Stimulated activated CD8-positive, alpha-beta memory T cell treated with anti-CD3 and anti-CD28 coated beads, Interleukin-7, amount 100 ng/mL, for 4 hours (primary cell): ENCODE measurements around the gene TMEM100.
"Not testable (repeated sequence)": the region's sequence is repeated elsewhere in the genome, so short reads cannot be mapped to it uniquely, and the experiment has no call there.

Experiments
- DNase-seq, 2 donors: peaks; one replicate each; pipeline ENCODE4 v3.0.0-alpha.2; 2020; ENCODE audit warnings: low read depth in 2 of 2

Gene TMEM100

DNA sequence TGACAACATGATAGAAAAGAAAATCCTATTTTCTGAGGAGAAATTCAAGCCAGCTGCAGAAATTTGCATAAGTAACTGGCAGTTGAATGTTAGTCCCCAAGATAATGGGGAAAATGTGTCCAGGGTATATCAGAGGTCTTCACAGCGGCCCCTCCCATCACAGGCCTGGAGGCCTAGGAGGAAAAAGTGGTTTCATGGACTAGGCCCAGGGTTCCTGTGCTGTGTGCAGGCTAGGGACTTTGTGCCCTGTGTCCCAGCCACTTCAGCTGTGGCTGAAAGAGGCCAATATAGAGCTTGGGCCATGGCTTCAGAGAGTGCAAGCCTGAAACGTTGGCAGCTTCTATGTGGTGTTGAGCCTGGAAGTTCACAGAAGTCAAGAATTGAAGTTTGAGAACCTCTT is 35.6 kb downstream of the TMEM100 start:
- DNase-seq: no peak

DNA sequence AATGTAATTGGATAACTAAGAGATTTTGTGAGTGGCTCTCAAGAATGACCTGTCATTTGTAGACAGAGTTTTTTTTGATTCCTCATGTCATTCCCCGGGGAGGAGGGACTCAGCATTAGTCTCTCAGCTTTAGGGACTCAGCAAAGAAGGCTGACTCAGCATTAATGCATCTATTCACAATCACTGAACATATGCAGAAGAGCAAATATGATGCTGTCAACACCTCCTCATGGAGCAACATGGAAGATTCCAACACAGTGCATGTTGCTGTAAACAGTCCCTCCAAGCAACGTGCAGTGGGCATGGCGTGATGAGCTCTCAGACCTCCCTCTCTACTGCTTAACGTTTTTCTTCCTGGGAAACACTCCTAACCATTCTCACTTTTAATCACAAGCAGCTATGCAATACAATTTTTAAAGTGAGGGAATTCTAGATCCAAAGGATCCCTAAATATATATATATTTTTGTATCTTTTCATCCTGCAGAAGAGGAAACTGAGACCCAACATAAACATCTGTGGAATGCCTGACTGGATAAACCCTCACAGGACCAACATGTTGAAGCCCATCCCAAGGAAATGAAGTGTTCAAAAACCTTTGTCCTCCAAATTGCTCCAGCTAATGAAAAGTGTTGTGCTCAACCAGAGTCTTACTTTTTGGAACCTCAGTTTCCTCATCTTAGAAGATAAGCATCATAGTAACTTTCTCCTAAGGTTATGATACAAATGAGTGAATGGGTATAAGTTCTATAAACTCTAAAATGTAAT is 38.9 kb downstream of the TMEM100 start:
- no peak for DNase-seq

DNA sequence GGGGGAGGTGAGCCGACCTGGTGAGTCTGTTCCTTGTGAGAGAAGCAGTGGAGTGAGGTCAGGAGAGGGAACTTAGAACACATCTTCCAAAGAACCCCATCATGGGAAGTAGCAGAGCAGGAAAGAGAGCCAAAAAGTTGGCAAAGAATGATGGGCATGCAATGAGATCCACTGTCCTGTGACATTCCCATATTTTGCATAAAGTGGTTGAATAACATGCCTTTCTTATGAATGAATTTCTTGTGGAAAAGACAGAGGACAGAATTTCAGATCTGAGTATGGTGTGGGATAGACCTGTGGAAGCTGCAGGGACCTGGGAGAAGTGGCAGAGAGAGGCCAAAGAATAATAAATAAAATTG is 41.3 kb downstream of the TMEM100 start:
- no peak for DNase-seq

DNA sequence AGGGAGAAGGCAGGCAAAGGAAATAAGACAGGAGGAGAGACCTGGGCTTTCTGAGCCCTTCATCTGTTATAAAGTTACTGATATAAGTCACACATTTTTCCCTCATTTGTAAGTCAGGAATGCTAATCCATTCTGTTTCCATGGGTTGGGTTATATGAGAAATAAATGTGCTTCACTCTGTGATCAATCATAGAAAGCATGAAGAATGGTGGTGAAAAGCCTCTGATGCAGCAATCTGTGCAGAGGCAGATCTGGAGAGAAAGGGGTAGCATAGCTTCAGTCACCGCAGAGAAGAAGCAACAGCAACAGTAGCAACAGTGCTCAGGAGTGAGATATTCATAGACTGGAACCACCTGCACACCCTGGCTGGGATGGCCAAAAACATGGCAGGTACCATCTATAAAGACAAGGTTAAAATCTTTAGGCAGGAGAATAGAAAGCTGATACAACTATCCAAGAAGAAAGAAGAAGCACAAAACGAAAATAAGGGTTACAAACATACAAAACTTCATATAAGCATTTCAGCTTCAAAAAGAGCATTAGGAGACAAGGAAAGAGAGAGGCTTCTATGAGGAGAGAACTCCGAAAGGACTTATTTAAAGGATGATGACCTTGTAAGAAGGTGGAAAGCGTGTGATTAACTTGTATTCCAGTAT is 41.9 kb downstream of the TMEM100 start:
- no peak for DNase-seq

DNA sequence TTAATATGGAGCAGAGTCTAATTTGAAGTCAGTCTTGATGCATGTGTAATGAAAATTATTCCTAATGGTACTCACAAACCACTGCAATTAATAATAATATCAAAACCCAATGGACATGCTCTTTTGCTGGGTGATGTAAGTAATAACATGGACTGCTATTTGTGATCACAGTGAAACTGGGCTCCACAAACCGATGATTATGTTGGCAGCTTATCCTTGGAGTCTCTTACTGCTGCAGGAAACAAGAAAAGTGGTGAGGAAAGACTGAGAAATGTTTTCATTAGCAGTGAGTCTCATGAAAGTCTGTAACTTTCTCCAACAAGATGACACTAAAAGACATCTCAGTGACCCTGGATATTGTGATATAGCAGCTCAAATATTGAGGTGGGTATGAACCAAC is 45.2 kb downstream of the TMEM100 start:
- no peak for DNase-seq

DNA sequence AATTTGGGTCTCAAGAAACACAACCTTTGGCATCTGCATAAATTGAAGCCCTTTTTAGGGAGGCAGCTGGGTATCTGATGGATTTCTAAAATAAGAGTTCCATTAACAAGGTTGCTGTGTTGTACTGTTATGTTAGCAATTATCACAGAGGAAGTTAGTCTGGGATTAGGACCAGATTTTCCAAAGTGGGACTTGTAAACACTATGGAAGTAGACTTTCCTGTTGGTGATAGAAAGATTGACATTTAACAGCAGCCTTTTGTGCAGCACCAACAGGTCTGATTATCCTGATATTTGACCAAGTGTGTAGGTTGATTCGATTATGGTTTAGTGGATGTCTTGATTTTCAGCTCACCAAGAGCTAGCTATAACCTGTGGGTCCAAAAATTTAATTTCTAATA is 46.4 kb downstream of the TMEM100 start:
- DNase-seq: no peak

DNA sequence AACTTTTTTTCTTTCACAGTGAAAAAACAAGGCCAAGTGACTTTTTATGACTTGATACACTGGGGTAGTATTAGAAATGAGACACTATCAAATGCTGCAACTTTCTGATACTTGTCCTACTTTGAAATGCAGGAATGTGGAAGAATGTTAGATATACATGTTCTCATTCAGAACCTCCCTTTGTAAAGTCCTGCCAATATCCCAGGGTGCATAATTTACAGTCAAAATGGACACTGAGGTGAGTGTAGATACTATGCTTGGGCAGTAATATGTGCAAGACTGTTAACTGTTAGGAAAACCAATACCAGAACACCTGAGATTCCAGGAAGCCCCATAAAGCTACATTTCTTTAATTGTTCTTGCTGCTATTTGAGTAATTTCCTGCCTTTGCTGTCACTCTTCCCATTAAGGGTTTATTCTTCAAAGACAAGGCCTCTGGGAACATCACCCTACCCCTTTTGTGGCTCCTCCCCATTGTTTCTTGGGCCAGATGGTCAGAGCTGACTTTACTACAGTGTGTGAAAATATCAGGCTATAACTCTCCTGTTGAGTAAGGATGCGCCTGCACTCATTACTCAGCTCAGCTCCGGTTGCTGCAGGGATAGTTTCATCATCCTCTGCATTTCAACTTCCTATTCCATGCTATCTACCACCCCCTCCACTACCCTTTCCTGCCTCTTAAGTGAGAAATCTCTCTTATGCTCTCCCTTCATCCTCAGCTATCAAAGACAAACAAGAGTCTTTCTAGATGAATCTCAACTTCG is 48.7 kb downstream of the TMEM100 start:
- DNase-seq: no peak

DNA sequence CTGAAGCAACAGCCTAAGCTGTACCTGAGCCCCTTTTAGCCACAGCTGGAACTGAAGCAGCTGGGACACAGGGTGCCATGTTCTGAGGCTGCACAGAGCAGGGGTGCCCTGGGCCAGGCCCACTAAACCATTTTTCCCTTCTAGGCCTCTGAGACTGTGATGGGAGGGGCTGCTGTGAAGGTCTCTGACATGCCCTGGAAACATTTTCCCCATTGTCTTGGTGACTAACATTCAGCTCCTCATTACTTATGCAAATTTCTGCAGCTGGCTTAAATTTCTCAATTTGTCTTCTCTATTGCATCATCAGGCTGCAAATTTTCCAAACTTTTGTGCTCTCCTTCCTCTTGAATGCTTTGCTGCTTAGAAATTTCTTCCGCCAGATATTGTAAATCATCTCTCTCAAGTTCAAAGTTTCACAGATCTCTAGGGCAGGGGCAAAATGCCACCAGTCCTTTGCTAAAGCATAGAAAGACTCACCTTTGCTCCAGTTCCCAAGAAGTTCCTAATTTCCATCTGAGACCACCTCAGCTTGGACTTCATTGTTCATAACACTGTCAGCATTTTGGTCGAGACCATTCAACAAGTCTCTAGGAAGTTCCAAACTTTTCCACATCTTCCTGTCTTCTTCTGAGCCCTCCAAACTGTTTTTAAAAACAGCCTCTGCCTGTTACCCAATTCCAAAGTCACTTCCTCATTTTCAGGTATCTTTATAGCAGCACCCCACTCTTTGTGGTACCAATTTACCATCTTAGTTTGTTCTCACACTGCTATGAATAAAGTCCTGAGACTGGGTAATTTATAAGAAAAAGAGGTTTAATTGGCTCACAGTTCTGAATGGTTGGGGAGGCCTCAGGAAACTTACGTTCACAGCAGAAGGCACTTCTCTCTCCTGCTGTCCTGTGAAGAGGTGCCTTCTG is 49.8 kb downstream of the TMEM100 start:
- no peak for DNase-seq

DNA sequence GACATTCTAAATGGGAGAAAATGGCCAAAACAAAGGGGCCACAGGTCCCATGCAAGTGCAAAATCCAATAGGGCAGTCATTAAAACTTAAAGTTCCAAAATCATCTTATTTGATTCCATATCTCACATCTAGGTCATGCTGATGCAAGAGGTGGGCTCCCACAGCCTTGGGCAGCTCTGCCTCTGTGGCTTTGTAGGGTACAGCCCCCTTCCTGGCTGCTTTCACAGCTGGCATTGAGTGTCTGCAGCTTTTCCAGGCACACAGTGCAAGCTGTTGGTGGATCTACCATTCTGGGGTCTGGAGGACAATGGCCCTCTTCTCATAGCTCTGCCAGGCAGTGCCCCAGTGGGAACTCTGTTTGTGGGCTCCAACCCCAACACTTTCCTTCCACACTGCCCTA is 50.7 kb downstream of the TMEM100 start:
- not testable (repeated sequence) for DNase-seq
